SK-N-SH (cell line): ENCODE data around the gene ZNF134. TPM values are rescaled to one million over a fixed set of nuclear protein-coding genes. Genes with fewer than 3 reads are reported as not detected.

Source experiments
- CTCF ChIA-PET: fragments of 300-600, 350-600 bp; formaldehyde crosslinking; extraction: SDS; loops from one replicate; lab custom pipeline; 2021; lab: Yijun Ruan, JAX
- POLR2A ChIA-PET: fragments of 350-600 bp; sonication (Branson Sonifier 250); formaldehyde crosslinking; extraction: SDS; loops from one replicate; lab custom pipeline; 2020; ENCODE audit warnings: antibody characterized with exemption, inconsistent platforms; lab: Yijun Ruan, JAX
- DNase-seq: peaks from one replicate; pipeline ENCODE4 v3.0.0; 2012
- H2AFZ ChIP-seq: fragments of 200-600 bp; sonication (generic); 2 replicates; pipeline ENCODE4 v1.8.1; 2016; ENCODE audit warnings: antibody characterized with exemption, mild to moderate bottlenecking, low read depth
- H3F3A ChIP-seq: fragments of 200-600 bp; sonication (generic); replicated peaks from 2 replicates; pipeline ENCODE3; 2016; ENCODE audit warnings: antibody characterized with exemption, mild to moderate bottlenecking; ENCODE audit not compliant: insufficient read depth
- H3K27ac ChIP-seq, 2 experiments: fragments of 200-500 bp in 1 of 2; fragments of 200-600 bp in 1 of 2; sonication (Bioruptor generic) in 1 of 2; sonication (generic), shearing (Covaris generic) in 1 of 2; 2 replicates each; pipeline versions ENCODE4 v1.5.1 to v1.6.1; 2014 to 2016; ENCODE audit warnings: low read depth in 2 of 2, inconsistent platforms in 1 of 2, low read length in 1 of 2, mild to moderate bottlenecking in 1 of 2, mixed read lengths in 1 of 2
- H3K27me3 ChIP-seq: fragments of 200-600 bp; sonication (generic), shearing (Covaris generic); 2 replicates; pipeline ENCODE4 v1.6.1; 2016; ENCODE audit warnings: mixed run types; ENCODE audit not compliant: insufficient read depth
- H3K36me3 ChIP-seq, 2 experiments: fragments of 200-500 bp in 1 of 2; fragments of 200-600 bp in 1 of 2; sonication (Bioruptor generic) in 1 of 2; sonication (generic) in 1 of 2; replicated peaks in 1 of 2; 2 replicates each; pipeline versions ENCODE3 to v1.5.1; 2014 to 2016; ENCODE audit warnings: low read length in 1 of 2, mild to moderate bottlenecking in 1 of 2; ENCODE audit not compliant: insufficient read depth in 2 of 2, control insufficient read depth in 1 of 2
- H3K4me1 ChIP-seq, 2 experiments: fragments of 200-500 bp in 1 of 2; fragments of 200-600 bp in 1 of 2; sonication (Bioruptor generic) in 1 of 2; sonication (generic), shearing (Covaris generic) in 1 of 2; 2 replicates each; pipeline versions ENCODE4 v1.5.1 to v1.6.1; 2014 to 2016; ENCODE audit warnings: low read depth in 1 of 2, low read length in 1 of 2, mixed run types in 1 of 2; ENCODE audit not compliant: insufficient read depth in 2 of 2, control insufficient read depth in 1 of 2
- H3K4me2 ChIP-seq: fragments of 200-600 bp; sonication (generic), shearing (Covaris generic); 2 replicates; pipeline ENCODE4 v1.6.1; 2017; ENCODE audit warnings: mixed run types
- H3K4me3 ChIP-seq, 2 experiments: fragments of 200-500 bp in 1 of 2; fragments of 200-600 bp in 1 of 2; sonication (Bioruptor generic) in 1 of 2; sonication (generic), shearing (Covaris generic) in 1 of 2; 2 replicates each; pipeline versions ENCODE4 v1.5.1 to v1.8.1; 2014 to 2016; ENCODE audit warnings: low read depth in 2 of 2, inconsistent platforms in 1 of 2, low read length in 1 of 2, mild to moderate bottlenecking in 1 of 2, mixed read lengths in 1 of 2, moderate library complexity in 1 of 2
- H3K79me2 ChIP-seq: fragments of 200-600 bp; sonication (generic); 2 replicates; pipeline ENCODE4 v1.8.1; 2017; ENCODE audit warnings: mild to moderate bottlenecking; ENCODE audit not compliant: insufficient read depth
- H3K9ac ChIP-seq: fragments of 200-600 bp; sonication (generic); 2 replicates; pipeline ENCODE4 v1.6.1; 2017; ENCODE audit warnings: mixed run types
- H3K9me2 ChIP-seq: fragments of 200-600 bp; sonication (generic); 2 replicates; pipeline ENCODE4 v1.6.1; 2017; ENCODE audit warnings: mixed run types
- H3K9me3 ChIP-seq: fragments of 200-600 bp; sonication (generic); 2 replicates; pipeline ENCODE4 v1.6.1; 2017; ENCODE audit warnings: mixed run types, mild to moderate bottlenecking, moderate library complexity
- H4K20me1 ChIP-seq: fragments of 200-600 bp; sonication (generic); 2 replicates; pipeline ENCODE4 v1.6.1; 2017; ENCODE audit warnings: mild to moderate bottlenecking, mixed run types; ENCODE audit not compliant: insufficient read depth
- CHD2 ChIP-seq: fragments of 150-350 bp; IDR thresholded peaks from 2 replicates; pipeline ENCODE4 v1.6.1; 2018; ENCODE audit warnings: low read length; ENCODE audit not compliant: partially characterized antibody
- ELF1 ChIP-seq: IDR thresholded peaks from 2 replicates; pipeline ENCODE4 v1.4.0; 2012
- EZH2phosphoT487 ChIP-seq: fragments of 200-600 bp; sonication (generic); IDR thresholded peaks from 2 replicates; pipeline ENCODE4 v1.6.1; 2017; ENCODE audit warnings: low read depth, mixed run types, mild to moderate bottlenecking, antibody characterized with exemption, moderate library complexity, borderline replicate concordance
- FOXJ3 ChIP-seq: sonication (generic); formaldehyde crosslinking; IDR thresholded peaks from 2 replicates; pipeline ENCODE4 v1.5.1; 2020; ENCODE audit warnings: mild to moderate bottlenecking, missing genetic modification reagents
- FOXM1 ChIP-seq: IDR thresholded peaks from 2 replicates; pipeline ENCODE4 v1.4.0; 2012; ENCODE audit warnings: low read depth, mild to moderate bottlenecking
- GABPA ChIP-seq: IDR thresholded peaks from 2 replicates; pipeline ENCODE4 v1.4.0; 2012; ENCODE audit warnings: low read depth, mild to moderate bottlenecking
- GATA2 ChIP-seq: sonication (generic); formaldehyde crosslinking; IDR thresholded peaks from 2 replicates; pipeline ENCODE4 v1.5.0; 2020; ENCODE audit warnings: mild to moderate bottlenecking, missing genetic modification reagents
- NFIC ChIP-seq: IDR thresholded peaks from 2 replicates; pipeline ENCODE4 v1.4.0; 2012; ENCODE audit warnings: borderline replicate concordance
- NRF1 ChIP-seq: IDR thresholded peaks from 2 replicates; pipeline ENCODE4 v1.6.1; 2012; ENCODE audit warnings: low read depth, mild to moderate bottlenecking, low read length
- RAD21 ChIP-seq: IDR thresholded peaks from 2 replicates; pipeline ENCODE4 v1.6.1; 2012; ENCODE audit warnings: mild to moderate bottlenecking, low read length
- RCOR1 ChIP-seq: fragments of 150-350 bp; IDR thresholded peaks from 2 replicates; pipeline ENCODE4 v1.6.1; 2017; ENCODE audit warnings: antibody characterized with exemption, low read length
- RFX5 ChIP-seq: IDR thresholded peaks from 2 replicates; pipeline ENCODE4 v1.6.1; 2012; ENCODE audit warnings: mild to moderate bottlenecking, improper control_type of control experiment, low read length
- RXRA ChIP-seq: IDR thresholded peaks from 2 replicates; pipeline ENCODE4 v1.4.0; 2012; ENCODE audit warnings: low read depth, mild to moderate bottlenecking, borderline replicate concordance
- SIN3A ChIP-seq: IDR thresholded peaks from 2 replicates; pipeline ENCODE4 v1.6.1; 2012; ENCODE audit warnings: low read depth, mild to moderate bottlenecking, low read length, moderate library complexity, borderline replicate concordance
- SMC3 ChIP-seq: IDR thresholded peaks from 2 replicates; pipeline ENCODE4 v1.6.1; 2012; ENCODE audit warnings: low read depth, low read length, improper control_type of control experiment
- TCF12 ChIP-seq: IDR thresholded peaks from 2 replicates; pipeline ENCODE4 v1.4.0; 2012
- TEAD4 ChIP-seq: IDR thresholded peaks from 2 replicates; pipeline ENCODE4 v1.4.0; 2012; ENCODE audit warnings: mild to moderate bottlenecking, borderline replicate concordance; ENCODE audit not compliant: insufficient read depth
- WGBS: methylation state at CpG from one replicate; pipeline ENCODE4 v1.1.6; 2017; ENCODE audit warnings: low lambda C conversion rate; 5-methylcytosine and 5-hydroxymethylcytosine counted together
- polyA plus RNA-seq, 3 experiments: library from polyadenylated mRNA; depleted of rRNA; stranded (reverse); fragments of >200 nt; gene quantifications; 2 replicates each; pipeline ENCODE4 v1.2.3, GENCODE V29; 2012
- TF ChIP-seq, protein P1 (sequence below): IDR thresholded peaks from 2 replicates; pipeline ENCODE4 v1.6.1; 2012; ENCODE audit warnings: mild to moderate bottlenecking, low read depth, low read length, moderate library complexity
- TF ChIP-seq, protein P2 (sequence below): fragments of 150-350 bp; IDR thresholded peaks from 2 replicates; pipeline ENCODE4 v1.6.1; 2017; ENCODE audit warnings: antibody characterized with exemption, low read length, low read depth, borderline replicate concordance
- TF ChIP-seq, protein P3 (sequence below): fragments of 200-600 bp; sonication (generic); IDR thresholded peaks from 2 replicates; pipeline ENCODE4 v1.6.1; 2017; ENCODE audit warnings: antibody characterized with exemption, mild to moderate bottlenecking, moderate library complexity

Gene ZNF134
- polyA plus RNA-seq, 1 of the 3 experiments (the other 2 are of a cell fraction): 9.8 TPM

DNA sequence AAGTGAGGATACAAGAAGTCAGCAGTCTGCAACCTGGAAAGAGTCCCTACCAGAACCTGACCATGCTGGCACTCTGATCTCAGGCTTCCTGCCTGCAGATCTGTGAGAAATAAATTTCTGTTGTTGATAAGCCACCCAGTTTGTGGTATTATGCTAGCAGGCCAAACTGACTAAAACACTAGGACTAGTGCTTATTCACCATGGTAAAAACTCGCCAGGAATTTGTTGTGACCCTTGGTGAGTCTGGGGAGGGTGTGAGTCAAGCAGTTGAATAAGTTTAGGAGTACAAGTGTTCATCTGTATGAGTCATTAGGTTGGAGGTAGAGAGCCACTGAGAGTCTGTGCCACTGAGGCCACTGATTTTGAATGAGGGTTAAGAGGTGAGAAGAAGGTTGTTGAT is 26.5 kb upstream of the ZNF134 start:
- Histone ChIP-seq H3K4me2 (no peak overlapping the region), H3K9me2 (no peaks in the 10 kb centered on the region), H2AFZ (no peak overlapping the region), H3K79me2 (peaks cover 5% of the 10 kb centered on the region; the same call in 1 of the 2 replicates), H3K27ac (no peak overlapping the region), H3F3A (peaks cover 3% of the 10 kb centered on the region), H4K20me1 (no peaks in the 10 kb centered on the region), H3K4me1 (peaks cover 0 to 8% of the 10 kb centered on the region in 2 experiments; a peak in 1 of 4 replicates), H3K9ac (no peak overlapping the region), H3K9me3 (no peaks in the 10 kb centered on the region), H3K36me3 (peaks cover 24 to 27% of the 10 kb centered on the region in 2 experiments), H3K27me3 (no peaks in the 10 kb centered on the region), H3K4me3 (no peak overlapping the region)
- CTCF ChIA-PET: no interaction called here
- WGBS: 56% methylated on average over 1 of the region's 1 CpG
- POLR2A ChIA-PET: no interaction called here
- DNase-seq: no peak
- no peak for TF ChIP-seq GABPA
- TF ChIP-seq TCF12: no peak
- TF ChIP-seq NRF1: no peak
- TF ChIP-seq ELF1: no peak
- TF ChIP-seq SMC3: no peak
- TF ChIP-seq, protein P1, sequence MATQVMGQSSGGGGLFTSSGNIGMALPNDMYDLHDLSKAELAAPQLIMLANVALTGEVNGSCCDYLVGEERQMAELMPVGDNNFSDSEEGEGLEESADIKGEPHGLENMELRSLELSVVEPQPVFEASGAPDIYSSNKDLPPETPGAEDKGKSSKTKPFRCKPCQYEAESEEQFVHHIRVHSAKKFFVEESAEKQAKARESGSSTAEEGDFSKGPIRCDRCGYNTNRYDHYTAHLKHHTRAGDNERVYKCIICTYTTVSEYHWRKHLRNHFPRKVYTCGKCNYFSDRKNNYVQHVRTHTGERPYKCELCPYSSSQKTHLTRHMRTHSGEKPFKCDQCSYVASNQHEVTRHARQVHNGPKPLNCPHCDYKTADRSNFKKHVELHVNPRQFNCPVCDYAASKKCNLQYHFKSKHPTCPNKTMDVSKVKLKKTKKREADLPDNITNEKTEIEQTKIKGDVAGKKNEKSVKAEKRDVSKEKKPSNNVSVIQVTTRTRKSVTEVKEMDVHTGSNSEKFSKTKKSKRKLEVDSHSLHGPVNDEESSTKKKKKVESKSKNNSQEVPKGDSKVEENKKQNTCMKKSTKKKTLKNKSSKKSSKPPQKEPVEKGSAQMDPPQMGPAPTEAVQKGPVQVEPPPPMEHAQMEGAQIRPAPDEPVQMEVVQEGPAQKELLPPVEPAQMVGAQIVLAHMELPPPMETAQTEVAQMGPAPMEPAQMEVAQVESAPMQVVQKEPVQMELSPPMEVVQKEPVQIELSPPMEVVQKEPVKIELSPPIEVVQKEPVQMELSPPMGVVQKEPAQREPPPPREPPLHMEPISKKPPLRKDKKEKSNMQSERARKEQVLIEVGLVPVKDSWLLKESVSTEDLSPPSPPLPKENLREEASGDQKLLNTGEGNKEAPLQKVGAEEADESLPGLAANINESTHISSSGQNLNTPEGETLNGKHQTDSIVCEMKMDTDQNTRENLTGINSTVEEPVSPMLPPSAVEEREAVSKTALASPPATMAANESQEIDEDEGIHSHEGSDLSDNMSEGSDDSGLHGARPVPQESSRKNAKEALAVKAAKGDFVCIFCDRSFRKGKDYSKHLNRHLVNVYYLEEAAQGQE: no peak
- TF ChIP-seq NFIC: no peak
- no peak for TF ChIP-seq RFX5
- TF ChIP-seq TEAD4: no peak
- TF ChIP-seq GATA2 (CRISPR knock-in tag): no peak
- TF ChIP-seq FOXM1: no peak
- TF ChIP-seq RAD21: no peak
- TF ChIP-seq RXRA: no peak
- no peak for TF ChIP-seq SIN3A
- TF ChIP-seq CHD2: no peak
- TF ChIP-seq, protein P2, sequence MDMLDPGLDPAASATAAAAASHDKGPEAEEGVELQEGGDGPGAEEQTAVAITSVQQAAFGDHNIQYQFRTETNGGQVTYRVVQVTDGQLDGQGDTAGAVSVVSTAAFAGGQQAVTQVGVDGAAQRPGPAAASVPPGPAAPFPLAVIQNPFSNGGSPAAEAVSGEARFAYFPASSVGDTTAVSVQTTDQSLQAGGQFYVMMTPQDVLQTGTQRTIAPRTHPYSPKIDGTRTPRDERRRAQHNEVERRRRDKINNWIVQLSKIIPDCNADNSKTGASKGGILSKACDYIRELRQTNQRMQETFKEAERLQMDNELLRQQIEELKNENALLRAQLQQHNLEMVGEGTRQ: no peak
- TF ChIP-seq FOXJ3 (CRISPR knock-in tag): no peak
- TF ChIP-seq, protein P3, sequence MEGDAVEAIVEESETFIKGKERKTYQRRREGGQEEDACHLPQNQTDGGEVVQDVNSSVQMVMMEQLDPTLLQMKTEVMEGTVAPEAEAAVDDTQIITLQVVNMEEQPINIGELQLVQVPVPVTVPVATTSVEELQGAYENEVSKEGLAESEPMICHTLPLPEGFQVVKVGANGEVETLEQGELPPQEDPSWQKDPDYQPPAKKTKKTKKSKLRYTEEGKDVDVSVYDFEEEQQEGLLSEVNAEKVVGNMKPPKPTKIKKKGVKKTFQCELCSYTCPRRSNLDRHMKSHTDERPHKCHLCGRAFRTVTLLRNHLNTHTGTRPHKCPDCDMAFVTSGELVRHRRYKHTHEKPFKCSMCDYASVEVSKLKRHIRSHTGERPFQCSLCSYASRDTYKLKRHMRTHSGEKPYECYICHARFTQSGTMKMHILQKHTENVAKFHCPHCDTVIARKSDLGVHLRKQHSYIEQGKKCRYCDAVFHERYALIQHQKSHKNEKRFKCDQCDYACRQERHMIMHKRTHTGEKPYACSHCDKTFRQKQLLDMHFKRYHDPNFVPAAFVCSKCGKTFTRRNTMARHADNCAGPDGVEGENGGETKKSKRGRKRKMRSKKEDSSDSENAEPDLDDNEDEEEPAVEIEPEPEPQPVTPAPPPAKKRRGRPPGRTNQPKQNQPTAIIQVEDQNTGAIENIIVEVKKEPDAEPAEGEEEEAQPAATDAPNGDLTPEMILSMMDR: no peak
- no peak for TF ChIP-seq EZH2phosphoT487
- TF ChIP-seq RCOR1: no peak
